ENCODE measurements around the gene HEPACAM2.

DNA sequence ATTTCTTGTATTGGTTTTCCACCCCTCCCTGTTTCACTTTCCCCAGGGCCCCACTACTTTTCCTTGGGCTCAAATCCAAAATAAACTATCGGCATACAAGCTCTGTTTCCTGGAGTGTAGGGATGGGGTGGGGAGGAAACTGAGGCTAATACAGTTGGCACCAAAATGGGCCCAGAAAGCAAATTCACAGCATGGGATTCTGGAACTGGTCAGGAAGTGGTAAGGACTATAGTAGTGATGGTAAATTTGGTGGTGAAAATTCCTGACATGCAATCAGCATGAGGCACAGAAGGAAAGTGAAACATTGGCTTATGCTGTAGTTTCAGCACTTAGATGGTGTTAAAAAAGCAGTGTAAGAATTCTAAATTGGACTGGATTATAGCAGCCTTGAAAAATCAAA is 69.4 kb downstream of the HEPACAM2 start:
- TF ChIP-seq CTCF (IDR thresholded peaks at IDR 0.05) (no peak), SMC3 (IDR thresholded peaks at IDR 0.05) (no peak), HMGXB4 (CRISPR knock-in tag; IDR thresholded peaks at IDR 0.05; ENCODE audit: borderline replicate concordance) (no peak), RAD21 (conservative IDR thresholded peaks at IDR 0.05 in 1 of 2, IDR thresholded peaks at IDR 0.05 in 1 of 2) (no peak), KDM5A (IDR thresholded peaks at IDR 0.05) (no peak), FOXS1 (CRISPR knock-in tag; IDR thresholded peaks at IDR 0.05) (no peak), KDM1A (IDR thresholded peaks at IDR 0.05; ENCODE audit: low read depth) (no peak), ESRRA (IDR thresholded peaks at IDR 0.05; ENCODE audit: borderline replicate concordance, low read length) (no peak), EP300 (IDR thresholded peaks at IDR 0.05) (no peak), MAFK (IDR thresholded peaks at IDR 0.05; ENCODE audit: partially characterized antibody) (no peak)
